ENCODE data around the gene CLK1.

The CLK1 gene

GRCh38 chr2:200864176-200865034, at the start of gene CLK1:
TSS of gene CLK1 (minus strand) at chr2:200864658. CDS start at chr2:200861862, 2,796 bp downstream.
- H3K27ac ChIP-seq = peak within 1 kb of the TSS; percentile 100

GRCh38 chr2:200913654-200914053, 49.2 kb upstream of the CLK1 start:
- H3K27ac ChIP-seq = no peak overlapping the region
- no peak for TF ChIP-seq CTCF (conservative IDR thresholded peaks at IDR 0.05)

More at GRCh38 chr2:200864176-200865034, at the start of gene CLK1:
- no peak for TF ChIP-seq CTCF (conservative IDR thresholded peaks at IDR 0.05)

GRCh38 chr2:200909958-200910357, 45.5 kb upstream of the CLK1 start:
- H3K27ac ChIP-seq = no peak overlapping the region
- no peak for TF ChIP-seq CTCF (conservative IDR thresholded peaks at IDR 0.05)

GRCh38 chr2:200905618-200906296, 41.3 kb upstream of the CLK1 start:
- H3K27ac ChIP-seq = 0 out of 2 replicates have a peak overlapping the region, but pooled peaks have one; percentile 11
- peak; percentile 90 for TF ChIP-seq CTCF (conservative IDR thresholded peaks at IDR 0.05)

- peak; percentile 83 for TF ChIP-seq CTCF (conservative IDR thresholded peaks at IDR 0.05)
- H3K27ac ChIP-seq = no peak overlapping the region
These were observed 37.1 kb upstream of the CLK1 start for GRCh38 chr2:200901459-200902072.

- no peak for TF ChIP-seq CTCF (conservative IDR thresholded peaks at IDR 0.05)
- no peak overlapping the region for H3K27ac ChIP-seq
These were observed 35.0 kb upstream of the CLK1 start for GRCh38 chr2:200899482-200899881.
